NCI-H345 treated with DMSO at 0.1 percent for 48 hours (cell line): ENCODE measurements around the gene VAT1L.

Experiments used
- DNase-seq: peaks from one replicate; lab custom pipeline; 2025; ENCODE audit not compliant: unreplicated experiment; lab: John Stamatoyannopoulos, UW

VAT1L gene

DNA sequence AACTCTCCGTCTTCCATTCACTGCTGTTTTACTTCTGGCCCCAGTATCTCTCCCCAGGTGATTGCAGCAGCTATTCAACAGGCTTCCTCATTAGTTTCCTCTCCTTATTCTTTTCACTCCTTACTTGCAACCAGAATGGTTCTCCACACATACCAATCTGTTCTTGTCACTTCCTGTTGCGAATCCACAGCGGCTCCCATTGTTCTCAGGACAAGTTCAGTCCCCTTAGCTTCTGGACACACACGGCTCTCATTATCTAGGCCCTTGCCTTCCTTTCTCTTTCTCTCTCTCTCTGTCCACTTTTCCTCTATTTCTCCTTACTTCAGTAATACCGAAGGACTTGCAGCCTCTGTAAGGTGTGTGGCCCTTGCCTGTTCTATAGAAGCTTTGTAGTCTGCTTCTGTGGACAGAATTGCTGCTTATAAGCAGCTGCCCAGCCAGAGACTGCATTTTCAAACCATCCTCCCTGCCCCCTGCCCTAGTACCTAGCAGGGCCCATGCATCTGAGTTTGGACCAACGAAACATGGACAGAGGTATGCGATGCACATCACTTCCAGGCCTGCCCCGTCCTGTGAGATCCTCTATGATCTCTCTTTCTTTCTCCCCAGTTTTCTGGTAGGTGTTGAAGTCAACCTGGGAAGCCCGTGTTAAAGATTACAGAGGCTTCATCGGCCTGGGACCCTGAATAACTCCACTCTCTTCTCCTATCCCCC, 45.7 kb downstream of the VAT1L start:
- no peak for DNase-seq

DNA sequence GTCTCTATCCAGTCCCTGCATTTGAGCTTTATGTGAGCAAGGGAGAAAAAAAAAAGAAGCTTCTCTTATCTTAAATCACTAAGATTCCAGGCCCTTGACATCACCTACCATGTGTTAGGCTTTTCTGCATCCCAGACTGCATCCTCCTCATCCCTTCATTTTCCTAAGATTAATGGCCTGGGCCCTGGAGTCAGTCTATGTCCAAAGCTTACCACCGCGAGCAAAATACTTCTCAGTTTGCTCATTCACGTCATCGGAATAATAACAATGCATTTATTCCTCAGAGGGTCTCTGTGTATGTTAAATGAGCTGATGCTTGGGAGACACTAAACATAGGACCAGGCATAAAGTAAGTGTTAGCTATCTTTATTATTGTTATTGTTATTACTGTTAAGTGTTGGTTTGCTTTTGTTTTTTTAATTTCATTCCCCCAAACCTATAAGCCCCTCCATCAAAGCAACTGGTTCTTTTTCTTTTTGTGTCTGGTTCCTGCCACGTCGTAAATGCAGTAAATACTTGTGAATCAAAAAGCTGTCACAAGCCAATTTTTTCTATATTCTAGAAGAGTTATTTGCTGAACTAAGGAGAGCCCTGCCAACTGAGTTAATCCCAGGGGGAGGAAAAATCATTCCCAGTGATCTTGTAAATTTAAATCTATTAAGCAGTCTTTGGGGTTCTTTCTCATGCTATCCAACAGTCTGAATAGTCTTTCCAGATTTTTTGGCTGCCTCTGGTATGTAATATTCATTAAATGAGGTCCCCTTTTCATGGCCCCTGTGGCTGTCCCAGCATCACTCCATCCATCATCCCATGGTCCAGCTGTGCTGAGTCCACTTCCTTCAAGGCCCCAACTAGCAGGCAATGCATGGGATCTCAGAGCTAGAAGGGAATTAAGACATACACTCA, 46.5 kb downstream of the VAT1L start:
- no peak for DNase-seq

DNA sequence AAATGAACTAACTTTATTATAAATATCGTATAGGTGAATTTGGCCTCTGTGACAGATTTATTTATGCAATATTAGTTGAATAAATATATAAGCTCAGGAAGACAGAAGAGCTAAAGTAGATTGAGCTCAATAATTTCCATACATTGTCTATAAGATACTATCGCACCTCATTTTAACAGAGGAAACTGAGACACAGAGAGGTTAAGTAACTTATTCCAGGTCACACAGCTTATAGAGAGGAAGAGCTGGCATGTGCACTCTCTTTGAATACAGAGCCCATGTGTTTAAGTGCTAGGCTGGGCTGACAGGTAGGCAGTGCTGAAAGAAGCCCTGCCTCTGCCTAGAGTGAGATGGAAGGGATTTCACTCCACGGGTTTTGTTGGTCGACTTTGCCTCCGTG, 48.4 kb downstream of the VAT1L start:
- no peak for DNase-seq

DNA sequence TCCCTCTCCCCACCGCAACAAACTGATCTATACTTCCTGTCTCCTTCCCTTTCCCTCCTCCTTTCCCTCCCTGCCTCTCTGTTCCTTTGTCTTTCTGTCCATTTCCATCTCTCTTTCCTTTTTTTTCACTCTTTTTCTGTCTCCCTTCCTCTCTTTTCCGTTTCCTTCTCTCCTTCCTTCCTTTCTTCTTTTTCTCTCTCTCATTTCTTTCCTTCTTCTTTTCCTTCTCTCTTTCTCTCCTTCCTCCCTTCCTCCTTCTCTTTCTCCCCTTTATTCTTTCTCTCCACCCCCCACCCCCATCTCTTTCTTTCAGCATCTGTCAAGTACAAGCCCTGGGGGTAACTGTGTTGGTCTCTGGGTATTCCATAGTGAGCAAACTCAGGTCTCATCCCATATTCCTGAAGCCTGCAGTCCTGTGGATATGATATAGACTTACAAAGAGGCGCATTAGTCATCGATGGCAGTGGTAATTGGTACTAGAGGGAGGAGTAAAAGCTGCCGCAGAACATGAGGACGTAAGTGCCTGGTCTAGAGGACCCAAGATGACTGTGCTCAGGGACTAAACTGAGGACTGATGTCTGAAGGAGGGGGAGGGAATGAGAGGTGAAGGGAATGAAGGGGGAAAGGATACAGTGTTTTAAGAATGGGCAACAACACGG, 50.4 kb downstream of the VAT1L start:
- DNase-seq: no peak

DNA sequence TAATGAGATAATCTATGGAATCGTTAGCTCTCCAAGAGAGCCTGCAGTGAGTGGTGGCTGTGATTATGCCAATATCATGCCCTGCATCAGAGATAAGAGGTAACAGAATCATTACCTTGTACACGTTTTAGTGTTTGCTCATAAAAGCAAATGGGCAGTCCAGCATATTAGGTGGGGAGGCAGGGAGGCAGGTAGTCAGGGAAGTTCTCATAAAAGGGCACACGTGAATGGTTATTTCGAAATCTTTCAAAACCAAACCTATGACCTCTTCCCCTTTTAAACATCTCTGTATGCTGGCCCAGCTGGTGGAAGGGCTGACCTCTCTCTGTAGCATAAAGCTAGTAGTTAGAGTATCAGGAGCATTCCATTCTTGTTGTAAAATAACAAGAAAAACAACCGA, 51.7 kb downstream of the VAT1L start:
- DNase-seq: no peak

DNA sequence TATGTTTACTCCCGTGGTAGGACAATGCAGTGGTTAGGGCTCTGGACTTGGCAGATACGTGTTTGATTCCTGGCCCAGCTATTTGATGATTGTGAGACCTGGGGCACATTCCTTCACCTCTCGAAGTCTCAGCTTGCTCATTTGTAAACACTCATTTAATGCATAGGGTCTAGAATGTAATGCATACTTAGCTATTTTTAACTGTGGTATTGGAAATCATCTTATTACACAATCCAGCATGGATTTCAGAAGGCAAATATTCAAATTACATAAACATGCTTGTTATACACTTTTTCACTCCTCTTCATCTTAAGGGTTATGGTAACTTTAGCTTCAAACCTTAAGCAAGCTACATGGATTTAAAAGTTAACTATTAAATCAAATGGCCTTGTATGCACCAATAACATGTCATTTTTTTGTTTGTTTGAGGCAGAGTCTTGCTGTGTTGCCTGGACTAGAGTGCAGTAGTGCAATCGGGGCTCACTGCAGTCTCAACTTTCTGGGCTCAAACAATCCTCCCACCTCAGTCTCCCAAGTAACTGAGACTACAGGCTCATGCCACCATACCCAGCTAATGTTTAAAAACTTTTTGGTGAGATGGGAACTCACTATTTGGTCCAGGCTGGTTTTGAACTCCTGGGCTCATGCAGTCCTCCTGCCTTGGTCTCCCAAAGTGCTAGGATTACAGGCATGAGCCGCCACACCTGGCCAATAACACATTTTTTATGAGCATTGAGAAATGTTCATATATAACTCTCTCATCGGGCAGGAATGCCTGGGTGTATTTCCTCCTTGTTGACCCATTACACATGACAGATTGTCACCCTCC, 52.5 kb downstream of the VAT1L start:
- no peak for DNase-seq

DNA sequence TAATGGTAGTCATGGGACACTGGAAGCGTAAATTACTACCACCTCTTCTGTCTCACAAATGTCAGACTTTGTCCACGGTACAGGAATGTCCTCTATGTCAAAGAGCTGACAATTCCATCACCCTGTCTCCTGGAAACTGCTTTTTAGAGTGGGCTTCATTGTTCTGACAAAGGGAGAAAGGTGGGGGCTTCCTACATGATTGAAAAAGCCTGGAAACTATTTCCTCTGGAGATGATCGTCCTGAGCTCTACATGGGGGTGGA, 53.1 kb downstream of the VAT1L start:
- no peak for DNase-seq

DNA sequence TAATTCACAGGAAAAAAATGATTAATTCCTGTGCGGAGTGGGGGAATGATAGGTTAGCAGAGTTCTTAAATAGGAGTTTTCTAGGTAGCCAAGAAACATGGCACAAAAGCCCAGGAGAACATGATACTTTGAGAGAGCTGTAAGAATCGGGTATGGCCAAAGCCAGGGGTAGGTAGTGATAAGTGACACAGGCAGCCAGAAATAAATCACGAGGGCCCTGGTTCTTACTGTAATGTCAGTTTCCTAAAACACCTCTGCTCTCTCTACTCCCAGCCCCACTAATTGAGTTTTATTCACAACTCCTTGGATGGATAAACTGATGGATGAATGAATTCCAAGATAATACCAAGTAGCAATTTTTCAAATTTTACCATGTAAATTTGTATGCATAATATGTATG, 54.1 kb downstream of the VAT1L start:
- DNase-seq: no peak

DNA sequence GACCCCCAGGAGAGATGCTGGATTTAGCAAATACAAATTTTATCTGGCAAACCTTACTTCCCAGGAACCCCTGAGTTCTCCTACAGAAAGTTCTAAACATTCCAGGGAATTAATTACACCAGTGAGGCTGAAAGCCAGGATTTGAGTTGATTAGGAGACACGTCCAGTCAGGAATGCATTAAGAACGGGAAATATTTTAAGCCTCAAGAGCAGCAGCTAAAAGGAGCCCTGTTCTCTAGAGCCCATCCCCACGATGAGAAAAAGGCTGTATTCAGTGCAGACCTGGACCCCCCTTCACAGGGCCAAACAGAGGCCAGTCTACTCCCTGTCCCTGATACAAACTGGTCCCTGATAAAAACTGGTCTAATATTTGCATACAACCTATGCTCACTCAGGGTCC, 55.0 kb downstream of the VAT1L start:
- no peak for DNase-seq

DNA sequence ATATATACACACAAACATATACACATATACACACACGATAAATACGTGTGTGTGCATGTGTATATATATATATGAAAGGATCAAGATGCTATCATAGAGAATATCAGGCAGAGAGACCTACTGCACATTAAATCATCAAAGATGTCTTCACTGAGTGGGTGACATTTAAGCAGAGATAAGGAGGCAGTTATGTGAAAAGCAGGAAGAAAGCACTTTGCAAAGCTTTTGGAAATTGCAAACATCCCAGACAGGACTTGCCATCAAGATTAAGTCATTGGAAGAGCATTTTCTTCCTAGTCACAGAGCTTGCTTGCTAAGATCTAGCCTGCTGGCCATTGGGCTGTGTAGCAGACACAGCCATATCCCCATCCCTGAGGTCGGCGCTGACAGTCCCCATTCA, 56.4 kb downstream of the VAT1L start:
- no peak for DNase-seq

DNA sequence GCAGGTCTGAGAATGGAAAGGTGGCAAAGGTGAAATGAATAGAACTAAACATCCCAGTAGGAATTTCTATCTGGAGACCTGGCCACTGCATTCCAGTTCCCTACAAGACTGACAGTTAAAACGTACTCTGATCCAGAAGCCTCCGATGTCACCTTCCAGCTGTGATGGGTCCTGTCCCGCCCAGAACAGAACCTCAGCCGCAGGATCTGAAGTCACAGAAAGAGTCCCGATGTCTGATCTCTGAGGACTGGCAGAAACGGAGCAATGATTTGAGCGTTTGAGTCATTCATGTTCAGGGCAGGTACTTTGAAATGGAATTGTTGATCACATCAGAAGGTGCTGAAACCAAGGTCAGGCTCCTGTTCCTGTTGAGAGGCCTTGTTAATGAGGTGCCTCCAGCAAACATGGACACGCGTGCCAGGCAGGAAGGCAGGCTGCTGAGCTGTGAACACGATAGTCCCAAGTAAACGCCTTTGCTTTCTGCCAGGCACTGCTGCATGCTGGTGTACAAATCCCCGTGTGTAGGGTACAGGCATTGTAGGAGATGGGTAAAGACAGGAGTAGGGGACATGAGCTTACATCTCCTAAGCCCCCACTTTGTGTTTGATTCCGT, 61.4 kb downstream of the VAT1L start:
- no peak for DNase-seq

DNA sequence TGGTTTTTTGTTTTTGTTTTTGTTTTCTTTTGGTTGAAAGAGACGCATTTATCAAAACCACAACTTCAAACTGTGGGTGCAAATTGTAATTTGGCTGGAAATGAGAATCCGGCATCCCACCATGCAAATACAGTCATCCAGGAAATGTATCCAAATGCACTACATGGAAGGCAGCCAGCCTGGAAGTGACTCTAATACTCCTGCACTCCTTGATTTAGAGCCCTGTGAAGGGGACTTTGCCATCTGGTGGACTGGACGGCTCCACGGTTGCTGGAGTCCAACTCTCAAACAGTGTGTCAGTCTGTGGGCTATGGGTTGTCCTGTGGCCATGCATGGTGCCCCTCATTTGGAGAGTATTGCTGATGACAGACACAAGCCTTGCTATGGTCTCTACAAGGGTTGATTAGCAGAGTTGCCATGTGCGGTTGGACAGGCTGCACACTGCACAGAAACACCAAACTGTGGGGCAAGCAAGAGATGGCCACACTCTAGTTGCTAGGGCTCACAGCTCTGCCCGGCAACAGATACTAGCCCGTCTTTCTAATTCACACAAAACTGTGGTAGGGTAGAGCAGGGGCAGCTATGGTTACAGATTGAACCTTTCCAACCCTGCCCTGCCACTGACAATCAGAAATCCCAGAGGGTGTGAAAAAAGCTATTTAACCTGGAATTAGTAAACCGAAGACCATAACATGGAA, 62.4 kb downstream of the VAT1L start:
- DNase-seq: no peak

DNA sequence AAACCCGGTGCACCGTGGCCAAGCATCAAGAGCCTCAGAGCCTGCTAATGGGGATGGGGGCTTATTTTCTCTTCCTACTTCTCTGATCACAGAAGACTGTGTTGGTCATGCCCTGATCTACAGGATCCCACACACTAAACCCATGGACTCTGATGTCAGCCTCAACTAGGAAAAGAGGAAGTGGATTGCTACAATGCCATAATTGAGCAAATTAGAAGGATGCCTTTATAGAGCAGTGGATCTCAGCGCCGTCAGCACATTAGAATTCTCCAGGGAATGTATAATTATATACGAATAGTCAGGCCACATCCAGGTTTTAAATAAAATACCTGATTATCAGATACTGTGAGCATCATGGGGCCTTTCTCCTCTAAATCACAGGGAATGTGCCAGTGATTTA, 64.8 kb downstream of the VAT1L start:
- no peak for DNase-seq

DNA sequence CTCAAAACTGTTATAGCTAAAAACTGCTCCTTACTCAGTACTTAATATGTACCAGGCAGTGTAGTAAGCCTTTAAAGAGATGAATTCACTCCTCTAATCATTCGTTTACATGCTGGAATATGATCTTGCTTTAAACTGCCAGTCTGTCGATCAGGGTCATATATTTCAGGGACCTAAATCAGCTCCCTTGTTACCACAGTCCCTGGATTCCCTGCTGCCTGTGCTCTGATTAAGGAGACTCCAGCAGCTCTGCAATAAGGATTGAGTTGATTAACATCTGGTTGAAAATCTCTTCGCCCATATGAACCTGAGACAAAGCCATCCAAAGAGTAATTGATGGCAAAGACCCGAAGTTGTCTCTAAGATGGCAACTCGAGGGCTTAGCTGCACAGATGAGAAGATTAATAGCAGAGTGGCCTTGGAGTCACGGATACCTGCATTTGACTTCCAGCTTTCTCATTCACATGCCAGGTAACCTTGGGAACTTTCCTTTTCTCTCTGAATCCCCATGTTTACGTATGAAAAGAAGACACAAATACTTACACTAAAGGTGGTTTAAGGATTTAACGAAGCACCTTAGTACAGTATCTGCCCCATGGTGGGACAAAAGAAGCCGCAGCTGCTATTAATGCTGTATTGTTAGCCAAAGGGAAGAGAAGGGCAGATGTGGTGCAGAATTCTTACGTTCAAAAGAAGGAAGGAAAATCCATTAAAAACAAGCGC, 68.2 kb downstream of the VAT1L start:
- DNase-seq: no peak

DNA sequence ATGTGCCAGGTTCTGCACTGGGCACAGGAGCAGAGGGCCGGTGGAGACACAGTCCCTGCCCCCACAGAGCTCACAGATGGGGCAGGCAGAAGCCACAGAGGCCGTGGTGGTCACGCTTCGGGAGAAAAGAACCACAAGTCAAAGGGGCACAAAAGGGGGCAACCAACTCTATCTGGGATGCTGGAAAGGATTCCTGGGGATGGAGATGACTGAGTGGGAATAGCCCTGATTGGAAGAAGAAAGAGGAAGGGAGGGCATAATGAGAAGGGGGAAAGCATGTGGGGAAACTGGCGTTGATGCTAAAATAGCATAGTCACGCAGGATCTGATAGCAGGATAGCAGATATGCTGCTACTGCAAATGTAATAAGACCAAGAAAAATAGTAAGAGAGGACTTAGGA, 69.7 kb downstream of the VAT1L start:
- DNase-seq: no peak

DNA sequence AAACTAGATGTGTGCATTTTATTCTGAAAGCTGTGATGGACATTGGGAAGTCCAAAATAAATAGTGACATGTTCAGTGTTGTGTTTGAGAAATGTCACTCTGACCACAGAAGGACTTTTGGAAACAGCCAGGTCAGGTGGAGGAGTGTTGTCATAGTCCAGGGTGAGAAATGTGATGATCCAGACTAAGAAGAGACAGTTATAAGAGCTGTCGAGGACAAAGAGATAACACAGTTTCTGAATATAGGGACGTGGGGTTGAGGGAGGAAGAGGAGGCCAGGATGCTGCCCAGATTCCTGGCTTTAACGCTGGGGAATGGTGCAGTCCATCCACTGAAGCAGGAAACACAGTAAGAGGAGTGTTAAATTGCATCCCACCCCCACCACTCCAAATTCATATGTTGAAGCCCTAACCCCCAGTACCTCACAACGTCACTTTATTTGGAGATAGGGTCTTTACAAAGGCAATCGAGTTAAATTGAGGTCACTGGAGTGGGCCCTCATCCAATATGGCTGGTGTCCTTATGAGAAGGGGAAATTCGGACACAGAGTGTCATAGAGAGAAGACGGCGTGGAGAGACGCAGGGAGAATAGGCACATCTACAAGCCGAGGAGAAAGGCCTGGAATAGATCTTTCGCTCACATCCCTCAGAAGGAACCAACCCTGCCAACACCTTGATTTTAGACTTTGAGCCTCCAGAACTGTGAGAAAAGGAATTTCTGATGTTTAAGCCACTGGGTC, 71.3 kb downstream of the VAT1L start:
- no peak for DNase-seq

DNA sequence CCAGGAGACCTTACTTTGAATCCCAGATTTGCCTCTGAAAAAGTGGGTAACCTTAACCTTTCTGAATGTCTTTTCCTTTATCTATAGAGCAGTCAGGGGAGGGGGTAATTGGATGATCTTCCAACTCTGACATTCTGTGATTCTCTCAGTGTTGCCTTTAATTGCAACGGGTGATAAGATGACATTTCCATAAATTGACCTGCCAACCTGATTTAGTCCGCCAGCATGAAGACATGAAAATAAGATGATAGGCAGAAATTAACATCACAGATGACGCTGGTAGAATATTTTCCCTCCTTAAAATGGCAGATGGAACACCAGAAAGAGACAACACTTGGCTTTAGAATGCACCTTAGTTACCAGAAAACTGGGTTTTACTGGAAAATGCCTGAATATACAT, 72.6 kb downstream of the VAT1L start:
- no peak for DNase-seq

DNA sequence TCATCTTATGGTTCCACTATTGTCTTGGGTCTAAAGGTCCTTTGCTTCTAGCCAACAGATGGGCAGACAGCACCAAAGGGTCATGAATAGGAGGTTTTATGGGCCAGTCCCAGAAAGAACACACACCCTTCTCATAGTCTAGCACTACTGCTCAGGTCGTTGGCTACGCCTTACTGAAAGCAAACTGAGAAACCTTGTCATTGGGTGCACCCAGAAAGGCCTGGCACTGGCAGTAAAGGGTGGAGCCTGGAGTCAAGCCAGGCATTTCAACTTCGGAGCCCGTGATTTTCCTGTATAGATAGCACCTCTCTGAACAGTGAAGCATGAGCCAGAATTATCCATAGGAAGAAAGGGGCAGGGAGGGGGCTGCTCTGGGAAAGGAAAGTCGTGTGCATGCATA, 74.9 kb downstream of the VAT1L start:
- DNase-seq: no peak

DNA sequence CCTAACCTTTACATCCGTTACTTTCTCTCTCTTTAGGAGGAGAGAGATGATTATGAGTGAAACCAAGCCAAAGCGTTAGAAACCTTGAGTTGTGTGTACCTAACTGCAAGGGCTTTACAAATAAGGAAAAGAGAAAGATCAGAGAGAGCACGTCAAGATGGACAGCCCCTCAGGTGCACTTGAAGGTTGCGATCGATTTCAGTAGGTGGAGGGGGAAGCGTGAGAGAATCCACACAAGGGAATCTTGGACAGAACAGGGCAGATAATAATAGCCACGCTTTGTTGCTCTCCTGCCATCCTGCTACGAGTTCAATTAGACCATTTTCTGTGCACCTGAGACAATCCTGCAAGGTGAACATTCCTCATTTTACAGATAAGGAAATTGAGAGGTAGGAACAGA, 78.4 kb downstream of the VAT1L start:
- DNase-seq: no peak
